NCI-H1092 (cell line): ENCODE data around the gene NFIX.

Experiments used
- DNase-seq: peaks from one replicate; lab custom pipeline; 2025; lab: John Stamatoyannopoulos, UW

NFIX gene

GRCh38 chr19:13055213-13056051, 60.2 kb downstream of the NFIX start:
- DNase-seq, result no peak

- DNase-seq, result no peak
Observed at GRCh38 chr19:13056052-13056660, 60.9 kb downstream of the NFIX start.

DNA sequence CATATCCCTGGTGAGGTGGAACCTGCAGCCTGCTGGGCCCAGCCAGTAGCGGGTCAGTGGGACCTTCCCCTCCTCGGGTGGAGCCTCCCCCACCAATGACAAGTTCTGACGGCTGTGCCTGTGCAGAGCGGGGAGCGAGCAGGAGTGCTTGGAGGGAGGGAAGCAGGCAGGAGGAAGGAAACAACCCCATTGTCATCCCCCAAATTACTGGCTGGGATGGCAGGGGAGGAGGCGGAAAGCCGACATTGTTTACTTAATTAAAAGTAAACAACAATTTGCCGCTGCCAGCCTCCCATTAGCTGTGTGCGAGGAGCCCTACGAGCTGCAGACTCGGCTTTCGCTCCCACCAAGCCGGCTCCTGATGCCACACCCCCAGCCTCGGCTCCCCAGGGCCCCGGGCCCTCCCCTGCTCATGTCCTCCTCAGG, 61.9 kb downstream of the NFIX start:
- peak; percentile 40 for DNase-seq

DNA sequence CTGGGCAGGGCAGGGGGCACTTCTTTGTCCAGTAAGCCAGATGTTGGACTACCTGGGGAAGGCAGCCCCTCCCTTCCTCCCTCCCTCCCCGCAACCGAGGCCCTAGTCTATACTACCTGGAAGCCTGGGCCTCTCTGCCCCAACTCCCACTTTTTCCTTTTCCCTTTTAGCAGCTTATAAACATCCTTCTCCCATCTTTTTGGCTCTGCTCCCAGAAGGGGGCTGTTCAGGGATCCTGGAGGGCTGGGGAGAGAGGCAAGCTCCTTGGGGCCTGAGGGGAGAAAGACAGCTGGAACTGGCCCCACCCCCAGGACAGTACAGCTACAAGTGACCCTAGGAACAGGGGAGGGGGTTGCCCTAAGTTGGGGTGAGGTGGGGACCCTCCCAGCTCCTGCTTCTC, 62.5 kb downstream of the NFIX start:
- no peak for DNase-seq

DNA sequence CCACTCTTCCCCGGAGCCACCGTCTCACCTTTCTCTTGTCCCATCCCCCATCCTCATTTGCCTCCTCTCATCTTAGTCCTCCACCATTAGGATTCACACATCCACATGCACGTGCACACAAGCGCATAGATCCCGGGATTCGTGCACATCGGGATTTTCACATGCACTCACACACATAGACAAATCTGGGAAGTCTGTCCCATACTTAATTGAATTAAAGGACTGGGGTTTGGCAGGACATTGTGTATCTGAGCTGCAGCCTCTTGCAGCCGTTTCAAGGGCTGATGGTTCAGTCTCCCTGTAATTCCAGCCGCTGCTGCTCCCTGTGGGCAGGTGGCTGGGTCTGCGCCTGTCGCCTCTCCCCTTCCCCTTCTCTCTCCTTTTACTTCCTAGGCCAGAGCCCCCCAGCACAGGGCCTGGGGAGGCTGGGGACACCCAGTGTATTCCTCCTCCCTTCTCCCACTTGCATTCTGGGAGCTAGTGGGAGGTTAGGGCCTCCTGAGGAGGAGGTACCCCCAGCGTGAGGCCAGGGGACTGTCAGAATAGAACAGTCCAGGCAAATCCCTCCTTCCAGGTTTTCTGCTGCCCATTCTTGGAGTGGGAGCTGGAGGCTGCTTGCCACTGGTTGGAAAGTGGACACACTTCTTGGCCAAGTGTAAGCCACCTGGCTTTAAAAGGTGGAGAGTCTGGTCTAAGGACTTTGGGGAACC, 63.8 kb downstream of the NFIX start:
- DNase-seq, result no peak

DNA sequence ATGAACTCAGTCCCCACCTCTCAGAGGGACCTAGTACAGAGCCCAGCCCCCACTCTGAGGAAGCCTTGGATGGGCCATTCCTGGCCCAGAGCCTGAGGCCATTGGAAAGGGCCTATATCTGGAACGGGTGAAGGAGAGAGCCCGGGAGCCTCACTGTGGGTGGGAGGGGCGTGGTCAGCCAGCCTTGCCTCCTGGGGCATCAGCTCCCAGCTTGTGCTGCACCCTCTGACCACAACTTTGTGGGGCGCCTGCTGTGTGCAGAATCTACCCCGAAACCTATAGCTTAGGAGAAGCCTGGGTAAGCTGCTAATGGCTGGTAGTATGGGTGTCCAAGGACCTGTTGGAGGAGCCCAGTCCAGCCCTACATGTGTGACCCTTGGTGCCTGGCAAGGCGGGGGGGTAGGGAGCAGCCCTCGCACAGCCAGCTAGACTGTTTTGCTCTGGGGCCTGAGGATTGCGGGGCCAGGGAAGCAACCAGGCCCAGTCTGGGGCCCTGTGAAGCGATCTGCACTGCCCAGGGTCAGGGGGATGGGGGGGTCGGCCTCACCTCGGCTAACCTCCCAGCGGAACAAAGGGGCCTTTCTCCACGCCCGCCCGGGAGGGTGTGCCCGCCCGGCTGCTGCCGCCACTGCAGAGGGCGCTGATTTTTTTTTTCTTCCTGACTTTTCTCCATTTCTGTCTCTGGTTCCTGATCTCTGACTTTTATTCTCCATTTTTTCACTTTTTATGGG, 65.1 kb downstream of the NFIX start:
- no peak for DNase-seq

DNA sequence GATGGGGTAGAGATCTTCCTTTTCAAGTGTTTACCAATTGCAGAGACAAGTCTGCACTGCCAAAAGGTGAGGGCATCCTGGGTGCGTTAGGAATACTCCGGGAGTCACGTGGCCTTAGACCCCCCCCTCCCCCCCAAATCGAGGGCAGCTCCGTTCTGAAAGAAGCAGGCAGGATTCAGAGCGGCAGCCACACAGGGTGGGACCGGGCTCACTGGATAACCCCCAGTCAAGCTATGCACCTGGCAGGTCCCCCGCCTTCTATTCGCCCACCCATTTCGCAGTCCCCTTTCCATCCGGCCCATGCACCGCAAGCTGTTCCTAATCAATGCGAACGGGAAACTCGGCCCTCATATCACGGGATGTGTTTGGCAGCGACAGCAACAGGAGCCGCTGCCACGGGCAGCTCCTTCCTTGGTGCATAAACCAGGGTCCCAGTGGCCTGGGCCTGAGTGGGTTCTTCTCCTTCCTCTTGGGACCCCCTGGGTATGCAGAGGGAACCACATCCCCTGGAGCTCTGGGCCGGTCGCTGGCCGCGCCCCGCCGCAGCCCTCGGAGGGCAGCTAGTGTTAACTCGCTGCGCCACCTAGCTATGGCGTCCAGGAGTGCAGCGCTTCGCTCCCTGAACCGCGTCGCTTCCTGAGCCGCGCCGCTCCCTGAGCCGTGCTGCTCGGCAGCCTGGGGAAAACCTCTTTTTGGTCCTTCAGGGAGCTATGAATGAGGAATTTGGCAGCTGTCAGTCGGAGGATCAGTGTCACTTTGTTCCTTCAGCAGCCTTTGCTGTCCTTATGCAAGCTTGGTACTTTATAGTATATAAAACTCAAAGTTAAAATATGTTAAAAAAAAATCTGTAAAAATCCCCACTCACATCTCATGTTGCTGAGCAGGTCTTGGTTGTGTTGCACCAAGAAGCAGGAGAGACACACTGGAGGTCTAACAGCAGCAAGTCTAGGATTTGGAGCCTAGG, 66.0 kb downstream of the NFIX start:
- peak; percentile 81 for DNase-seq

DNA sequence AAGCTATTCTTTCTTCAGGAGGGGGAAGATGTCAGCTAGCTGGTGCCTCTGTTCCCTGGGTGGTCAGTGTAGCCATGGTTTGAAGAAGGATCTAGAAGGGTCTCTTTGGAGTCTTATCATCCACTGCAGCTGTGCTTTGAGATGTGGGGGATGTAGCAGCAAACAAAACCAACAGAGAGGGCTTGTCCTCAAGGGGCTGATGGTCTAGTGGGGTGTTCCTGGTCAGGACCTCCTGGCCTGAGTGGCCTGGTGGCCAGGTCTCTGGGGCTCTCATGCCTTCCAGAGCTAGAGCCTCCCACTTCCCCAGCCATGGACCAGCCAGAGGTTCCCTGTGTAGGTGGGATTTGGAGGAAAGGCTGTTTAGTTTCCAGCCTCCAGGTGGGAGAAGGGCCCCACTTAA, 67.0 kb downstream of the NFIX start:
- DNase-seq, result no peak

DNA sequence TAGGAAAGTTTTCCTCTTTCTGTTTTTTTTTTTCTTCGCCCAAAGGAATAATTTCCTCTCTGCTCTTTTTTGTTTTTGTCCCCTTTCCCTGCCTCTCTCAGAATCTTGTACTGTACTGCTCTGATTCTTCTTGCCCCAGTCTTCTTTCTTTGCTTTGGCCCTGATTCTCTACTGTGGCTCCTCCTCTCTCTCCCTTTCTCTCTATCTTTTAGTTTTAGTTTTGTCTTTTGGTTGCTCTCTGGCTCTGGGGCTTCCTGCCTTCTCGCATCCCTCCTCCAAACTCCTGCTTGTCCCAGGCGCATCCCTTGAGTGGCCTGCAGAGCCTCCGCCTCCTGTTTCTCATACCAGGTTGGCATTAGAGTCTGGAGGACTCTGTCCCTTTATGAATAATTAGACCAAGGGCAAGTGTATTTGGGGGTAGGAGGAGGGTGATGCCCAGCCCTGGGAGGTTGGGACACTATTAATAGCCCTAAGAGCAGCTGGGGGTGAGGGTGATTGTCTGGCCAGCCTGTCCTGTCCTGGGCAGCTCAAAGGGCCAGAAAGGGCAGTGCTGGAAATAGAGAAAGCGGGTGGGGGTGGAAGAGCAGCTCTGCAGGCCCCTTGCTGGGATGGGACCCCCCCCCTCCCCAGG, 68.3 kb downstream of the NFIX start:
- DNase-seq, result no peak

- DNase-seq, result no peak
Observed at GRCh38 chr19:13064092-13064489, 68.8 kb downstream of the NFIX start.

DNA sequence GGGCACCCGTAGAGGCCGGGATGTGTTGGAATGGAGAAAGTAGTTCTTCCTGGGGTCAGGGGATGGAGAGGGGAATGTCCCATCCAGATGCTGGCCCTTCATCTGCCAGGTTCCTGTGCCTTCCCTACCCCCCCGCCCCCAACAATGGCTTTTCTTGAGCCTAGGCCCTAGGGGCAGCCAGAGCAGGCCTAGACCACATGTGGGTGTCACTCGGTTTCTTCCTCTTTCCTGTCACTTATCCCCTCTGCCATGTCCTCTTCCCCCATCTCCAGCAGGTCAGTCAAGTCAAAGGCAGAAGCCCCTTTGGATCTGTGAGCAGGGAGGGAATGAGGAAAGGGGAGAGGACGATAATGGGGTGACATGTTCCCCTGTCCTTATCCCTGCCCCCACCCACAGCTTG, 71.0 kb downstream of the NFIX start:
- no peak for DNase-seq

- DNase-seq, result no peak
Observed at GRCh38 chr19:13066933-13067807, 71.9 kb downstream of the NFIX start.

DNA sequence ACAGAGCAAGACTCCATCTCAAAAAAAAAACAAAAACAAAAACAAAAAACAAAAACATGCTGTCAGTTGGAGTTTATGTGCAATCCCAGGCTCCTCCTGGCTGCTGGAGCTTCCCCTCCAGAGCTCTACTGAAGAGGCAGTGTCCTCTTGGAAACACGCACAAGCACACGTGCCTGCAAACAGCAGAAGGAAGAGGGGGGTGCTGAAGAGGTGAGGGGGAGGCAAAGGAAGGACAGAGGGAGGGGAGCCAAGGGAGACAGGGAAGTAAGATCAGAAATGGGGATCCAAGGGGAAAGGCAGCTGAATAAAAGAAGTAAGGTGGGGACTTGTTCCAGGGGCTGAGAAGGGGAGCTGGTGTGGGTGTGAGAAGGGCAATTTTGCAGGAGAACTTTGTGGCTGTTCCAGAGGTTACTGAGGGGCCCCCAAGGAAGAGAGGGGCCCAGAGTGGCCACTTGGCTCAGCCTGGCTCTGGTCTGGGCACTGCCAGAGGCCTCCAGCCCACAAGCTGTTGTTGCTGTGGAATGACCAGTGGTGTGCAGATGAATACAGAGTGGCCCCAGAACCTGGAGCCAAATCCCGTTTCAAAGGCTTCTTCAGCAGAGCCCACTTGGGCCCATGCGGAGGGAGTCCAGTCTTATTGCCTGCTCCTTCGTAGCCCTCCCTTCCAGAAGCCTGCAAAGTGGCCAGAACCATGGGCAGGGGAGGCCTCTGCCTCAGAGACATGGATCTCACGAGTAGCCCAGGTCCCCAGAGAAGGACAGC, 73.0 kb downstream of the NFIX start:
- DNase-seq, result no peak

- peak; percentile 35 for DNase-seq
Observed at GRCh38 chr19:13069415-13070359, 74.4 kb downstream of the NFIX start.

DNA sequence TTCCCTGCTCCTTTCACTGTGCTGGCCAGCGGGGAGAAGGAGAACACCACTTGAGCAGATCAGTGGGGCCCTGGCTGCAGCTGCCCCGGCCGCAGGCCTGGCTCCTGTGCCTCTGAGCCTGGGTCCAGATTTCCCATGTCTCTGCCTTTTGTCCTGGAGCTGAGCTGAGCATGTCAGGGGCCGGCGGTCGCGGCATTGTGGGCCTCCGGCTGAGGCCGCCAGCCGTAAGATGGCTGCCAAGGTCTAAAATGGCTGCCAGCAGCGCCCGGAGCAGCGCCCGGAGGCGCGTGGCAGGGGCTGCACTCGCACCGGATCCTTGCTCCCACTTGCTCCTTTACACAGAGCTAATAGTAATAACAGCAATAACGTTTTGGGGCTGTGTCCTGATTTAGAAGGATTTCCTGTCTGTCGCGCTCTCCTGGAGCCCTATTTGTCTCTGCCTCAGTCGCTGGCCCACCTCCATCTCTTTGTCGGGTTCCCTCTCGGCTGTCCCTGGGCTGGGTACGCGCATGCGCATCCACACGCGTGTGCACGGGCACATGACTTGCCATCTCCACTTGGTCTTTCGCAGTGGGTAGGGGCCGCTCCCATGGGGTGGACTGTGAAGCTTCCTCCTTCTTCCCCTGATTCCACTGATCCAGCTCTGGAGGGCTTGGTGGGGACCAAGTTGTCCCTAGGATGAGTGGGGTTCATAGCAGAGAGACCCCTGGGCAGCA, 75.3 kb downstream of the NFIX start:
- DNase-seq, result no peak

DNA sequence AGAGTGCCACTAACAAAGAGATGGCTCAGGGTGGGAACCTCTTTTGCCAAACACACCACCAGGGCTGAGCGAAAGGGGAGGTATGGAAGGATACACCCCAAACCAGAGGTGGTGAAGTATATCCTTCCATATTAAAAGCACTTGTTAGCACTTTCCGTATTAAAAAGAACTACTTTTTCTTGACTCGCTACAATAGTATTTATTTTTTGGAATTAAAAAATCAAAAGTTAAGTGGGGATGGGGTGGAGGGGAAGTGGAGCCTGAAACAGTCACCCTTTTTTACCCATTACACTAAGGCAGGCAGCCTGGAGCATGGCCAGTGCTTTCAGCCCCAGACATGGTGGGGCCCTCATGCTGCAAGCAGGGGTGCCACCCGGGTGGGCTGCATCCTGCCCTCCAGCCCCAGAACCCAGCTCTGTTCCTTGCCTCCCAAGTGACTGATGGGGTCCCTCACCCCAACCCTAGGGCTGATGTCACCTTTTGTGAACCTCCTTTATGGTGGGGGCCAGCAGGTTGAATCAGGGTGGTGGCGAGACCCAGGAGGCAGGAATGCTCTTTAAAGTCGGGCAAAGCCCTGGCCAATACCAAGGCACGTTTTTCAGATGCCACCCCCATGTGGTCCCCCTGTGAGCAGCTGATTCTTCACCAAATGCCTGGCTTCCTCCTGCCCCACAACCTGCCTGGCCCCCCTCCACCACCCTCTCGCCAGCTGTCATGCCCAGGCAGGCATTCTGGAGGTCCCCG, 76.3 kb downstream of the NFIX start:
- no peak for DNase-seq
